ENCODE data around the gene PKIG.

- TF ChIP-seq, protein P1, sequence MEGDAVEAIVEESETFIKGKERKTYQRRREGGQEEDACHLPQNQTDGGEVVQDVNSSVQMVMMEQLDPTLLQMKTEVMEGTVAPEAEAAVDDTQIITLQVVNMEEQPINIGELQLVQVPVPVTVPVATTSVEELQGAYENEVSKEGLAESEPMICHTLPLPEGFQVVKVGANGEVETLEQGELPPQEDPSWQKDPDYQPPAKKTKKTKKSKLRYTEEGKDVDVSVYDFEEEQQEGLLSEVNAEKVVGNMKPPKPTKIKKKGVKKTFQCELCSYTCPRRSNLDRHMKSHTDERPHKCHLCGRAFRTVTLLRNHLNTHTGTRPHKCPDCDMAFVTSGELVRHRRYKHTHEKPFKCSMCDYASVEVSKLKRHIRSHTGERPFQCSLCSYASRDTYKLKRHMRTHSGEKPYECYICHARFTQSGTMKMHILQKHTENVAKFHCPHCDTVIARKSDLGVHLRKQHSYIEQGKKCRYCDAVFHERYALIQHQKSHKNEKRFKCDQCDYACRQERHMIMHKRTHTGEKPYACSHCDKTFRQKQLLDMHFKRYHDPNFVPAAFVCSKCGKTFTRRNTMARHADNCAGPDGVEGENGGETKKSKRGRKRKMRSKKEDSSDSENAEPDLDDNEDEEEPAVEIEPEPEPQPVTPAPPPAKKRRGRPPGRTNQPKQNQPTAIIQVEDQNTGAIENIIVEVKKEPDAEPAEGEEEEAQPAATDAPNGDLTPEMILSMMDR (IDR thresholded peaks at IDR 0.05) = no peak
- TF ChIP-seq POLR2A (IDR thresholded peaks at IDR 0.05) (no peak), EP300 (IDR thresholded peaks at IDR 0.05) (no peak)
These were observed 20.9 kb downstream of the PKIG start for GRCh38 chr20:44603327-44603726.
